ENCODE data around the gene POLD2.
"Not testable (repeated sequence)": the region's sequence is repeated elsewhere in the genome, so short reads cannot be mapped to it uniquely, and the experiment has no call there.

Gene POLD2

GRCh38 chr7:44131173-44132029, 8.1 kb upstream of the POLD2 start:
- FAIRE-seq, result no peak
- DNase-seq (ENCODE audit: insufficient read length), result no peak

GRCh38 chr7:44128721-44129582, 5.6 kb upstream of the POLD2 start:
- FAIRE-seq (no peak), DNase-seq (ENCODE audit: insufficient read length) (no peak)
- no peak for TF ChIP-seq POLR2A (IDR thresholded peaks at IDR 0.05; ENCODE audit: low read depth, low read length)
- no peak for TF ChIP-seq POLR2AphosphoS5 (IDR thresholded peaks at IDR 0.05; ENCODE audit: low read depth, low read length)
- no peak for TF ChIP-seq TAF1 (IDR thresholded peaks at IDR 0.05; ENCODE audit: borderline replicate concordance, low read depth, low read length)

More at GRCh38 chr7:44131173-44132029, 8.1 kb upstream of the POLD2 start:
- TF ChIP-seq POLR2A (IDR thresholded peaks at IDR 0.05; ENCODE audit: low read depth, low read length), result no peak
- TF ChIP-seq POLR2AphosphoS5 (IDR thresholded peaks at IDR 0.05; ENCODE audit: low read depth, low read length), result no peak
- no peak for TF ChIP-seq TAF1 (IDR thresholded peaks at IDR 0.05; ENCODE audit: borderline replicate concordance, low read depth, low read length)

GRCh38 chr7:44127161-44127560, 3.8 kb upstream of the POLD2 start:
- FAIRE-seq, result no peak
- TF ChIP-seq TAF1 (IDR thresholded peaks at IDR 0.05; ENCODE audit: borderline replicate concordance, low read depth, low read length) (no peak), POLR2AphosphoS5 (IDR thresholded peaks at IDR 0.05; ENCODE audit: low read depth, low read length) (no peak), POLR2A (IDR thresholded peaks at IDR 0.05; ENCODE audit: low read depth, low read length) (no peak)
- DNase-seq (ENCODE audit: insufficient read length), result no peak

DNA sequence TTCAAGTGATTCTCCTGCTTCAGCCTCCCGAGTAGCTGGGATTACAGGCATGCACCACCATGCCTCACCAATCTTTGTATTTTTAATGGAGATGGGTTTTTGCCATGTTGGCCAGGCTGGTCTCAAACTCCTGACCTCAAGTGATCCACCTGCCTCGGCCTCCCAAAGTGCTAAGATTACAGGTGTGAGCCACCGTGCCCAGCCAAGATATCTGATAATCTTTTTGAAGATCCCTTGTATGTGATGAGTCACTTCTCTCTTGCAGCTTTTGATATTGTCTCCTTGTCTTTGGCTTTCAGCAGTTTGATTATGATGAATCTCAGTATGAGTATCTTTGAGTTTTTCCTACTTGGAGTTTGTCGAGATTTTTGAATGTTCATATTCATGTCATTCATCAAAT, 3.2 kb upstream of the POLD2 start:
- DNase-seq (ENCODE audit: insufficient read length); FAIRE-seq: not testable (repeated sequence)

DNA sequence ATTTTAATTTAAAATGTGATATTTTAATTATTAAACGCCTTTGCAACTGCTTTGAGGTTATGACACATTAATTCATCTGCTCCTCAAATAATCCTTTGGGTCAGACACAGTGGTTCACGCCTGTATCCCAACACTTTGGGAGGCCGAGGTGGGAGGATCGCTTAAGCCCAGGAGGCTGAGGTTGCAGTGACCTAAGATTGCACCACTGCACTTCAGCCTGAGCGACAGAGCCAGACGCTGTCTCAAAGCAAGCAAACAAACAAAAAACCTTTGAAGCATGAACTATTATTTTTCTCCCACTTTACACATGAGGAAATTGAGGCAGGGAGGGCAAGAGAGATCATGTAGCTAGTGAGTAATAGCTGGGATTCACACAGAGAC, 1.5 kb upstream of the POLD2 start:
- FAIRE-seq, result no peak
- TF ChIP-seq POLR2AphosphoS5 (IDR thresholded peaks at IDR 0.05; ENCODE audit: low read depth, low read length) (no peak), TAF1 (IDR thresholded peaks at IDR 0.05; ENCODE audit: borderline replicate concordance, low read depth, low read length) (no peak), POLR2A (IDR thresholded peaks at IDR 0.05; ENCODE audit: low read depth, low read length) (no peak)
- DNase-seq (ENCODE audit: insufficient read length), result no peak

DNA sequence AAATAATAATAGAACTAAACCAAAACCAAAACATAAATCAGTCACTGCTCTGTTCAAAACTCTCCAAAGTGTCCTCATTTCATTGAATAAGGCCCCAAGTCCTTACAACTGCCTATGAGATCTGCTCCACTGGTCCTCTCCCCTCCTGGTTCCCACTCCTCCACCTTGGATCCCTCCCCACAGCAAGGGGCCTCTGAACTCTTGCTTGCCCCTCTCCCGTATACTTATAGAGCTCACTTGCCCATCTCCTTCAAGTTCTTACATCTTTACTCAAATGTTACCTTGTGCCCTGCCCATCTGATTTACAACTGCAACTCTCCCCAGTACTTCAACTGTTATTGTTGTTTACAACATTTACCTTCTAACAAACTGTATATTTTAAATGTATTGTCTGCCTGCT, 819 bp downstream of the POLD2 start:
- no peak for TF ChIP-seq POLR2AphosphoS5 (IDR thresholded peaks at IDR 0.05; ENCODE audit: low read depth, low read length)
- FAIRE-seq (no peak), DNase-seq (ENCODE audit: insufficient read length) (no peak)

DNA sequence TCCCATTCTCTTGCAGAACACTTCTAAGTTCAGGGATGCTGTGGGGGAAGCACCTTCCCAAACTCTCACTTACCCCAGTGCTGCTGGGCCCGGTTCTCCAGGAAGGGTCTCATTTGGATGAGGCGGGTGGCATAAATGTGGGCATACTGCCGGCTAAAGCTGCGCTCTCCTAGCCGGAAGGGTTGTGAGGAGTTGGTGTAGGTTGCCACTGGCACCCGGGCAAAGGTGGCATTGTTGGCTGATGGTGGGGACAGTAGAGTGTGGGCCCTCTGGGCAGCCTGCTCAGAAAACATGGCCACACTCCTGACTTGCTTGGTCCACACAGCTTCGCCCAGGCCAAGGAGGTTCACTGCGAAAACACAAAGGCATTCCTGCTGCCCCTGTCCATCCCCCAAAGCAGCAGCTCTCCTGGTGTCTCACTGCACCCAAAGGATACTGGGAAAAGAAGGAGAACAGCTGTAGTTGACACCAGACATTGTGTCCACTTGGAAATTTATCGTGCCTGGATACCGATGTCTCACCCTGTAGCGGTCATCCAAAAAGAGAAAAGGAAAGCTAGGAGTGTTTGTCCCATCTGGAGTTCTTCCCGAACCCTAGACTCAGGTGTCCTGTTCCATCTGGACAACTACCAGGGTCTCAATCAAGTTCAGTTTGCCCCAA, 1.5 kb downstream of the POLD2 start:
- no peak for DNase-seq (ENCODE audit: insufficient read length)
- FAIRE-seq, result no peak
- no peak for TF ChIP-seq POLR2AphosphoS5 (IDR thresholded peaks at IDR 0.05; ENCODE audit: low read depth, low read length)
- no peak for TF ChIP-seq TAF1 (IDR thresholded peaks at IDR 0.05; ENCODE audit: borderline replicate concordance, low read depth, low read length)
- TF ChIP-seq POLR2A (IDR thresholded peaks at IDR 0.05; ENCODE audit: low read depth, low read length), result no peak

- TF ChIP-seq POLR2AphosphoS5 (IDR thresholded peaks at IDR 0.05; ENCODE audit: low read depth, low read length) (no peak), TAF1 (IDR thresholded peaks at IDR 0.05; ENCODE audit: borderline replicate concordance, low read depth, low read length) (no peak), POLR2A (IDR thresholded peaks at IDR 0.05; ENCODE audit: low read depth, low read length) (no peak)
- DNase-seq (ENCODE audit: insufficient read length) (no peak), FAIRE-seq (no peak)
These were observed 3.0 kb downstream of the POLD2 start for GRCh38 chr7:44120395-44120794.

DNA sequence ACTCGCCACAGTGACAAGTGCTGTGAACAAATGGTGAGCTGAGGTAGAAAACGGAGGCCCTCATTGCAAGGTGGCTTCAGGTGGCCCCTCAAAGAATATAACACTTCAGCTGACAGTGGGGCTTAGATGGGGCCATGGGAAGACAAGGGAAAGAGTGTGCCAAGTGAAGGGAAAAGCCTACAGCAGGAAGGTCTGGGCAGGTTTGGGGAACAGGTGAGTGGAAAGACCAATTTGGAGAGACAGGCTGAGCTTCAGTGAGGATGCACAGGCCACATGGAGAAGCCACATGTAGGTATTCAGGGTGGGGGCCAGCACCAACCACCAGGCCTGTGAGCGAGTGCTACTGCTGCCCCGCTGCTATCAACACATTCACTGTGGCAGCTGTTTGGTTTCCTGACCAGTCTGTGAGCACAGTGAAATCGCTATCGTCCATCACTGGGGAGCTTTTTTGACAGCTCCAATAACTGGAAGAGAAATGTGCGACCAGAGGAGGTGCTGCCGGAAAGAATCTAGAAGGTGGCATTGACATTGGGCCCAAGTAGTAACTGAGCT, 3.4 kb downstream of the POLD2 start:
- no peak for DNase-seq (ENCODE audit: insufficient read length)
- TF ChIP-seq POLR2AphosphoS5 (IDR thresholded peaks at IDR 0.05; ENCODE audit: low read depth, low read length) (no peak), TAF1 (IDR thresholded peaks at IDR 0.05; ENCODE audit: borderline replicate concordance, low read depth, low read length) (no peak), POLR2A (IDR thresholded peaks at IDR 0.05; ENCODE audit: low read depth, low read length) (no peak)
- no peak for FAIRE-seq

DNA sequence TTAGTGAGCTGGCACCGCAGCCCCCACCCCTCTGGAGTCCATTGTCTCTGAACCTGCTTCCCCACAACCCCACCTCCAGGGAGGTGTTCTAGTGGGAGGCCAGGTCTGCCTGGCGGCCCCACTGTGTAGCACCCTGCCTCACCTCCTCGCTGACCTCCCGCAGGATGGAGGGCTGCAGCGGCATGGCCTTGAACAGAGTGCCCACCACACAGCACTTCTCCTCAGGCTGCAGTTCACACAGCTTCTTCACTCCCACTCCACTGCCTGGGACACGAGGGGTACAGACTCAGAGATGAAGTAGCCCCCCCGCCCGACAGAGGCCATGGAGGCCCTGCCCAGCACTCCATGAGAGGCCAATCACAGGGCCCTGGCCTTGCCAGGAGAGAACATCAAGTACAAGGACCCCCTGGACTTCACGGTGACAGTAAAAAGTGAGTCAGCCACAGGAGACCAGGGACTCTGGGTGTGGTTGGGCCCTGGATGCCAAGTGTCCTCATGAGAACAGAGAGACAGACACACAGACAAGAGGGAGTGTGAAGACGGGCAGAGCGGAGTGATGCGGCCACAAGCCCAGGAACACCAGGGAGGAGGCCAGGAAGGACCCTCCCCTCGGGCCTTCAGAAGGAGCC, 5.4 kb downstream of the POLD2 start:
- TF ChIP-seq POLR2AphosphoS5 (IDR thresholded peaks at IDR 0.05; ENCODE audit: low read depth, low read length) (no peak), TAF1 (IDR thresholded peaks at IDR 0.05; ENCODE audit: borderline replicate concordance, low read depth, low read length) (no peak), POLR2A (IDR thresholded peaks at IDR 0.05; ENCODE audit: low read depth, low read length) (no peak)
- DNase-seq (ENCODE audit: insufficient read length) (no peak), FAIRE-seq (no peak)
